NB4 (cell line): Measurements from ENCODE around the gene ABHD4.

Experiments
- DNase-seq: peaks from one replicate; pipeline ENCODE4 v3.0.0; 2010; ENCODE audit warnings: low read depth
- H3K4me3 ChIP-seq: one replicate; pipeline ENCODE4 v1.5.1; 2011; ENCODE audit warnings: mild to moderate bottlenecking, low read depth, low read length, moderate library complexity
- CTCF ChIP-seq: IDR thresholded peaks from one replicate; pipeline ENCODE4 v1.5.1; 2012; ENCODE audit warnings: low read depth, low read length
- MYC ChIP-seq: IDR thresholded peaks from 2 replicates; pipeline ENCODE4 v1.6.1; 2011; ENCODE audit warnings: low read depth, low read length
- POLR2A ChIP-seq: IDR thresholded peaks from 2 replicates; pipeline ENCODE4 v1.6.1; 2011; ENCODE audit warnings: mild to moderate bottlenecking; ENCODE audit not compliant: insufficient read length; ENCODE audit errors: extremely low read depth
- TF ChIP-seq, protein P1 (sequence below): IDR thresholded peaks from 2 replicates; pipeline ENCODE4 v1.6.1; 2011; ENCODE audit warnings: low read depth, low read length

Gene ABHD4

DNA sequence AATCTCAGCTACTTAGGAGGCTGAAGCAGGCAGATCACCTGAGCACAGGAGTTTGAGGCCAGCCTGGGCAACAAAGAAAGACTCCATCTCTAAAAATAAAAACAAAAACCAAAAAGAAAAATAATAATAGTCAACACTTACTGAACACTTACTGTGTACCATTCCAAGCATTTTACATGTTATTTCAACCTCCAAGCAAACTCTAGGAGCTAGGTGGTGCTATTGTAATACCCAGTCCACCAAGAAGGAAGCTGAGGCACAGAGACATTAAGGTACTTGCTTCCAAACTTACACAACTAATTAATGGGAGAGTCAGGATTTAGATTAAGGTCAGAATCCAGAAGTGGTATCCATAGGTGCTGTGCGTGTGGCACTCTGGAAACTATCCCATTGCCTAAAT, 59.8 kb downstream of the ABHD4 start:
- TF ChIP-seq MYC (no peak), CTCF (peak; percentile 30), POLR2A (no peak)
- peak; percentile 44 for DNase-seq
- no peak overlapping the region for H3K4me3 ChIP-seq

- no peak for TF ChIP-seq MYC
- no peak for TF ChIP-seq CTCF
- TF ChIP-seq, protein P1, sequence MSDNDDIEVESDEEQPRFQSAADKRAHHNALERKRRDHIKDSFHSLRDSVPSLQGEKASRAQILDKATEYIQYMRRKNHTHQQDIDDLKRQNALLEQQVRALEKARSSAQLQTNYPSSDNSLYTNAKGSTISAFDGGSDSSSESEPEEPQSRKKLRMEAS: no peak
- no peak for TF ChIP-seq POLR2A
- DNase-seq: no peak
- no peak overlapping the region for H3K4me3 ChIP-seq
Measured at GRCh38 chr14:22658946-22659345, 60.8 kb downstream of the ABHD4 start.

DNA sequence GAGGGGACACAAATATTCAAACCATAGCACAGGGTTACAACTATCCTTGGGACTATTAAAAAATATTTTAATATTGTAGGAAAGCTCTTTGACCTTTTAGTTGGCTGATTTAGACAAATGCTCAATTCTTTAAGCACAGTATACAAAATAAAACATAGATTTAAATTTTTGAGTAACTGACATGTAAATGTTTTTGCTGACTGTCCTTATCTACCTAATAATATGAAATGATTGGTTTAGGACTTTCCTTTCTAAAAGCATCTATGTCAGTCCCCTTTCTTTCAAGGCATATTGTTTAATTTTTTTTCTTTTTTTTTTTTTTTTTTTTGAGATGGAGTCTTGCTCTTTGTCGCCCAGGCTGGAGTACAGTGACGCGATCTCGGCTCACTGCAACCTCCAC, 62.6 kb downstream of the ABHD4 start:
- H3K4me3 ChIP-seq: no peak overlapping the region
- no peak for DNase-seq
- TF ChIP-seq, protein P1: no peak
- TF ChIP-seq MYC: no peak
- TF ChIP-seq CTCF: no peak
- TF ChIP-seq POLR2A: no peak
